Activated naive CD4-positive, alpha-beta T cell treated with anti-CD3 and anti-CD28 coated beads for 36 hours (primary cell): Measurements from ENCODE around the gene OXNAD1. TPM values are rescaled to one million over a fixed set of nuclear protein-coding genes. Genes with fewer than 3 reads are reported as not detected.
A peak's percentile ranks its signal among the peaks of the same experiment; 100 is the strongest.

ENCODE experiments used
- CTCF ChIA-PET: fragments of 350-600 bp; sonication (Branson Sonifier 250); formaldehyde crosslinking; loops from one replicate; lab custom pipeline; 2021; ENCODE audit warnings: antibody characterized with exemption; lab: Charles Lee
- DNase-seq: peaks from one replicate; pipeline ENCODE4 v3.0.0-alpha.2; 2020
- H3K27ac Mint-ChIP-seq: one replicate; pipeline ENCODE4 v1.8.0; 2021; ENCODE audit warnings: mild to moderate bottlenecking, mixed read lengths
- H3K27me3 Mint-ChIP-seq: one replicate; pipeline ENCODE4 v1.8.0; 2021; ENCODE audit warnings: low read depth, mixed read lengths
- H3K36me3 Mint-ChIP-seq: one replicate; pipeline ENCODE4 v1.8.0; 2021; ENCODE audit warnings: low read depth, mixed read lengths
- H3K4me1 Mint-ChIP-seq: one replicate; pipeline ENCODE4 v1.8.0; 2021; ENCODE audit warnings: low read depth, mixed read lengths
- H3K4me3 Mint-ChIP-seq: one replicate; pipeline ENCODE4 v1.8.0; 2021; ENCODE audit warnings: mild to moderate bottlenecking, moderate library complexity, mixed read lengths
- H3K9me3 Mint-ChIP-seq: one replicate; pipeline ENCODE4 v1.8.0; 2021; ENCODE audit warnings: mixed read lengths
- intact Hi-C: fragments of 100-400 bp; cut with micrococcal nuclease; formaldehyde crosslinking; loops from one replicate; pipeline ENCODE4 v1.15.1; 2023
- total RNA-seq, 2 experiments: library from RNA; stranded (reverse); gene quantifications; one replicate each; pipeline ENCODE4 v1.2.3, GENCODE V29; 2021

OXNAD1 gene
- 10 to 100 TPM; 32.4 to 34.2 TPM for total RNA-seq

GRCh38 chr3:16264708-16265454 is at the start of gene OXNAD1, which contains the start of gene DPH3:
Gene OXNAD1, plus strand, starts transcription at chr3:16265212. Its CDS starts 5,741 bp downstream, at chr3:16270953.
Gene DPH3, minus strand, starts transcription at chr3:16264943. Its CDS starts 67 bp downstream, at chr3:16264876.
- Mint-ChIP-seq H3K27me3 (no peaks in the 10 kb centered on the region), H3K9me3 (no peaks in the 10 kb centered on the region), H3K4me3 (peak within 1 kb of the TSS; percentile 96), H3K36me3 (peaks cover 3% of the 10 kb centered on the region), H3K4me1 (peaks cover 31% of the 10 kb centered on the region), H3K27ac (peak within 1 kb of the TSS; percentile 94)
- DNase-seq = peak; percentile 100
- CTCF ChIA-PET = interaction anchor here (0.8 to 7.3 kb wide), 11 partner anchors 17 to 287 kb away, joined by 3 to 38 read pairs (median 4); no protein-coding TSS in a partner anchor
- intact Hi-C loops = loop anchor here (1.0 to 2.0 kb wide), 8 partner anchors 21 to 664 kb away; partner anchors contain the start of genes BTD and HACL1

- DNase-seq = no peak
- CTCF ChIA-PET = interaction anchor here (0.7 kb wide), 2 partner anchors 474 to 1032 kb away, joined by 3 to 6 read pairs; no protein-coding TSS in a partner anchor
- no peaks in the 10 kb centered on the region for H3K36me3 Mint-ChIP-seq
- no peaks in the 10 kb centered on the region for H3K4me1 Mint-ChIP-seq
- no peaks in the 10 kb centered on the region for H3K9me3 Mint-ChIP-seq
- no peaks in the 10 kb centered on the region for H3K27me3 Mint-ChIP-seq
- intact Hi-C loops = no loop called here
- H3K27ac Mint-ChIP-seq = no peak overlapping the region
- no peak overlapping the region for H3K4me3 Mint-ChIP-seq
Measured at GRCh38 chr3:16216373-16216935, 48.6 kb upstream of the OXNAD1 start.

GRCh38 chr3:16219777-16220176 is 45.2 kb upstream of the OXNAD1 start:
- intact Hi-C loops = no loop called here
- Mint-ChIP-seq H3K27ac (no peak overlapping the region), H3K4me1 (no peaks in the 10 kb centered on the region), H3K4me3 (no peak overlapping the region), H3K36me3 (no peaks in the 10 kb centered on the region), H3K27me3 (no peaks in the 10 kb centered on the region), H3K9me3 (no peaks in the 10 kb centered on the region)
- CTCF ChIA-PET = interaction anchor here (0.6 to 1.0 kb wide), 2 partner anchors 41 to 335 kb away, joined by 4 to 5 read pairs; no protein-coding TSS in a partner anchor
- no peak for DNase-seq

- Mint-ChIP-seq H3K27ac (no peak overlapping the region), H3K9me3 (peaks cover 2% of the 10 kb centered on the region), H3K4me3 (no peak overlapping the region), H3K27me3 (no peaks in the 10 kb centered on the region), H3K36me3 (no peaks in the 10 kb centered on the region), H3K4me1 (no peaks in the 10 kb centered on the region)
- intact Hi-C loops = no loop called here
- CTCF ChIA-PET = interaction anchor here (0.8 kb wide), 1 partner anchor 26 kb away, joined by 5 read pairs; no protein-coding TSS in a partner anchor
- DNase-seq = no peak
Measured at GRCh38 chr3:16221990-16222389, 43.0 kb upstream of the OXNAD1 start.

- CTCF ChIA-PET = interaction anchor here (0.8 kb wide), 1 partner anchor 26 kb away, joined by 5 read pairs; no protein-coding TSS in a partner anchor
- no peak for DNase-seq
- Mint-ChIP-seq H3K4me1 (no peaks in the 10 kb centered on the region), H3K9me3 (peaks cover 2% of the 10 kb centered on the region), H3K36me3 (no peaks in the 10 kb centered on the region), H3K4me3 (no peak overlapping the region), H3K27ac (no peak overlapping the region), H3K27me3 (no peaks in the 10 kb centered on the region)
- intact Hi-C loops = no loop called here
Measured at GRCh38 chr3:16222547-16222946, 42.5 kb upstream of the OXNAD1 start.

GRCh38 chr3:16224325-16224724 is 40.7 kb upstream of the OXNAD1 start:
- Mint-ChIP-seq H3K27ac (no peak overlapping the region), H3K4me1 (no peaks in the 10 kb centered on the region), H3K9me3 (peaks cover 2% of the 10 kb centered on the region), H3K4me3 (no peak overlapping the region), H3K27me3 (no peaks in the 10 kb centered on the region), H3K36me3 (no peaks in the 10 kb centered on the region)
- intact Hi-C loops = no loop called here
- CTCF ChIA-PET = no interaction called here
- DNase-seq = no peak

GRCh38 chr3:16227566-16227965 is 37.4 kb upstream of the OXNAD1 start:
- CTCF ChIA-PET = interaction anchor here (0.7 kb wide), 1 partner anchor 250 kb away, joined by 3 read pairs; no protein-coding TSS in a partner anchor
- Mint-ChIP-seq H3K27me3 (no peaks in the 10 kb centered on the region), H3K27ac (no peak overlapping the region), H3K9me3 (peaks cover 2% of the 10 kb centered on the region), H3K4me1 (no peaks in the 10 kb centered on the region), H3K4me3 (no peak overlapping the region), H3K36me3 (no peaks in the 10 kb centered on the region)
- intact Hi-C loops = no loop called here
- no peak for DNase-seq

GRCh38 chr3:16229681-16230080 is 35.3 kb upstream of the OXNAD1 start:
- Mint-ChIP-seq H3K4me3 (no peak overlapping the region), H3K36me3 (no peaks in the 10 kb centered on the region), H3K27ac (no peak overlapping the region), H3K4me1 (no peaks in the 10 kb centered on the region), H3K27me3 (no peaks in the 10 kb centered on the region), H3K9me3 (peaks cover 2% of the 10 kb centered on the region)
- no peak for DNase-seq
- CTCF ChIA-PET = no interaction called here
- intact Hi-C loops = no loop called here

- intact Hi-C loops = no loop called here
- CTCF ChIA-PET = no interaction called here
- Mint-ChIP-seq H3K4me1 (no peaks in the 10 kb centered on the region), H3K27ac (no peak overlapping the region), H3K36me3 (no peaks in the 10 kb centered on the region), H3K9me3 (no peaks in the 10 kb centered on the region), H3K4me3 (no peak overlapping the region), H3K27me3 (no peaks in the 10 kb centered on the region)
- DNase-seq = no peak
Measured at GRCh38 chr3:16231983-16232382, 33.0 kb upstream of the OXNAD1 start.

GRCh38 chr3:16233806-16234205 is 31.2 kb upstream of the OXNAD1 start:
- Mint-ChIP-seq H3K36me3 (no peaks in the 10 kb centered on the region), H3K27me3 (no peaks in the 10 kb centered on the region), H3K4me3 (no peak overlapping the region), H3K4me1 (no peaks in the 10 kb centered on the region), H3K27ac (no peak overlapping the region), H3K9me3 (no peaks in the 10 kb centered on the region)
- CTCF ChIA-PET = interaction anchor here (0.6 to 1.5 kb wide), 3 partner anchors 10 to 185 kb away, joined by 3 read pairs; no protein-coding TSS in a partner anchor
- DNase-seq = no peak
- intact Hi-C loops = no loop called here

GRCh38 chr3:16234281-16234680 is 30.7 kb upstream of the OXNAD1 start:
- DNase-seq = no peak
- H3K9me3 Mint-ChIP-seq = no peaks in the 10 kb centered on the region
- intact Hi-C loops = no loop called here
- no peaks in the 10 kb centered on the region for H3K4me1 Mint-ChIP-seq
- CTCF ChIA-PET = interaction anchor here (0.6 to 1.5 kb wide), 3 partner anchors 9 to 185 kb away, joined by 3 read pairs; no protein-coding TSS in a partner anchor
- no peak overlapping the region for H3K4me3 Mint-ChIP-seq
- no peak overlapping the region for H3K27ac Mint-ChIP-seq
- no peaks in the 10 kb centered on the region for H3K36me3 Mint-ChIP-seq
- no peaks in the 10 kb centered on the region for H3K27me3 Mint-ChIP-seq

GRCh38 chr3:16236030-16236639 is 28.9 kb upstream of the OXNAD1 start:
- no peak overlapping the region for H3K27ac Mint-ChIP-seq
- intact Hi-C loops = no loop called here
- DNase-seq = no peak
- H3K4me3 Mint-ChIP-seq = no peak overlapping the region
- H3K9me3 Mint-ChIP-seq = no peaks in the 10 kb centered on the region
- H3K36me3 Mint-ChIP-seq = no peaks in the 10 kb centered on the region
- no peaks in the 10 kb centered on the region for H3K27me3 Mint-ChIP-seq
- CTCF ChIA-PET = no interaction called here
- no peaks in the 10 kb centered on the region for H3K4me1 Mint-ChIP-seq
